Ishikawa (cell line): ENCODE data around the gene IQSEC3.

Source experiments
- CEBPB ChIP-seq: IDR thresholded peaks from 2 replicates; pipeline ENCODE4 v1.6.1; 2012
- EGR1 ChIP-seq: IDR thresholded peaks from 2 replicates; pipeline ENCODE4 v1.6.1; 2012
- EP300 ChIP-seq: IDR thresholded peaks from 2 replicates; pipeline ENCODE4 v1.6.1; 2012; ENCODE audit warnings: borderline replicate concordance
- RAD21 ChIP-seq: IDR thresholded peaks from 2 replicates; pipeline ENCODE4 v1.6.1; 2012; ENCODE audit warnings: low read depth
- TAF1 ChIP-seq: IDR thresholded peaks from 2 replicates; pipeline ENCODE4 v1.6.1; 2012; ENCODE audit warnings: low read depth, mild to moderate bottlenecking
- TF ChIP-seq, protein P1 (sequence below): IDR thresholded peaks from 2 replicates; pipeline ENCODE4 v1.6.1; 2012

GRCh38 chr12:215116-215515 lies 148.5 kb downstream of the IQSEC3 start:
- TF ChIP-seq, protein P1, sequence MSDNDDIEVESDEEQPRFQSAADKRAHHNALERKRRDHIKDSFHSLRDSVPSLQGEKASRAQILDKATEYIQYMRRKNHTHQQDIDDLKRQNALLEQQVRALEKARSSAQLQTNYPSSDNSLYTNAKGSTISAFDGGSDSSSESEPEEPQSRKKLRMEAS, result no peak
- TF ChIP-seq TAF1 (no peak), CEBPB (no peak), EGR1 (no peak), EP300 (no peak), RAD21 (no peak)
